Memory B cell (primary cell): ENCODE data around the gene PIM3.

Experiments used
- ATAC-seq: fragments of 150-1000 bp; cut with Tn5 transposase; 2 replicates; pipeline ENCODE4 v1.10.0; 2021; ENCODE audit warnings: low read depth, mild to moderate bottlenecking, moderate library complexity
- DNase-seq, 2 donors: peaks; one replicate each; pipeline ENCODE4 v3.0.0; 2022; ENCODE audit warnings: low spot score in 2 of 2
- H3K27ac Mint-ChIP-seq: one replicate; pipeline ENCODE4 v1.8.0; 2022; ENCODE audit warnings: mild to moderate bottlenecking, moderate library complexity, mixed read lengths
- H3K27me3 Mint-ChIP-seq: one replicate; pipeline ENCODE4 v1.8.0; 2022; ENCODE audit warnings: mixed read lengths
- H3K36me3 Mint-ChIP-seq: one replicate; pipeline ENCODE4 v1.8.0; 2022; ENCODE audit warnings: mild to moderate bottlenecking, mixed read lengths
- H3K4me1 Mint-ChIP-seq: one replicate; pipeline ENCODE4 v1.8.0; 2022; ENCODE audit warnings: mixed read lengths
- H3K4me3 Mint-ChIP-seq: one replicate; pipeline ENCODE4 v1.8.0; 2022; ENCODE audit warnings: mild to moderate bottlenecking, moderate library complexity, mixed read lengths
- H3K9me3 Mint-ChIP-seq: one replicate; pipeline ENCODE4 v1.8.0; 2022; ENCODE audit warnings: mixed read lengths

The PIM3 gene

GRCh38 chr22:49934160-49934890 lies 26.2 kb upstream of the PIM3 start:
- DNase-seq (no peak), ATAC-seq (no peak)
- no peaks in the 10 kb centered on the region for H3K36me3 Mint-ChIP-seq
- no peaks in the 10 kb centered on the region for H3K27me3 Mint-ChIP-seq
- H3K4me3 Mint-ChIP-seq: peak overlapping the region; percentile 82
- H3K27ac Mint-ChIP-seq: peak overlapping the region; percentile 83
- H3K9me3 Mint-ChIP-seq: no peaks in the 10 kb centered on the region
- H3K4me1 Mint-ChIP-seq: peaks cover 29% of the 10 kb centered on the region

- Mint-ChIP-seq H3K4me1 (peaks cover 27% of the 10 kb centered on the region), H3K27ac (peak overlapping the region; percentile 83), H3K27me3 (no peaks in the 10 kb centered on the region), H3K9me3 (no peaks in the 10 kb centered on the region), H3K4me3 (peak overlapping the region; percentile 82), H3K36me3 (no peaks in the 10 kb centered on the region)
- peak; percentile 82 to 86 for DNase-seq
- peak; percentile 16 for ATAC-seq
Observed at GRCh38 chr22:49934891-49935557, 25.5 kb upstream of the PIM3 start.

- ATAC-seq (no peak), DNase-seq (no peak)
- Mint-ChIP-seq H3K4me3 (peak overlapping the region; percentile 82), H3K9me3 (no peaks in the 10 kb centered on the region), H3K27ac (peak overlapping the region; percentile 83), H3K27me3 (no peaks in the 10 kb centered on the region), H3K4me1 (peaks cover 22% of the 10 kb centered on the region), H3K36me3 (no peaks in the 10 kb centered on the region)
Observed at GRCh38 chr22:49935561-49935960, 25.0 kb upstream of the PIM3 start.

GRCh38 chr22:49936018-49936972 lies 24.3 kb upstream of the PIM3 start:
- DNase-seq (peak; percentile 87 to 95), ATAC-seq (peak; percentile 76)
- H3K4me1 Mint-ChIP-seq: peaks cover 15% of the 10 kb centered on the region
- H3K36me3 Mint-ChIP-seq: peaks cover 3% of the 10 kb centered on the region
- H3K27ac Mint-ChIP-seq: peak overlapping the region; percentile 83
- H3K27me3 Mint-ChIP-seq: no peaks in the 10 kb centered on the region
- no peaks in the 10 kb centered on the region for H3K9me3 Mint-ChIP-seq
- H3K4me3 Mint-ChIP-seq: peak overlapping the region; percentile 78

GRCh38 chr22:49936973-49937757 lies 23.4 kb upstream of the PIM3 start:
- no peaks in the 10 kb centered on the region for H3K27me3 Mint-ChIP-seq
- no peak for ATAC-seq
- peaks cover 14% of the 10 kb centered on the region for H3K4me1 Mint-ChIP-seq
- H3K36me3 Mint-ChIP-seq: peaks cover 3% of the 10 kb centered on the region
- no peak for DNase-seq
- peak overlapping the region; percentile 83 for H3K27ac Mint-ChIP-seq
- peak overlapping the region; percentile 78 for H3K4me3 Mint-ChIP-seq
- no peaks in the 10 kb centered on the region for H3K9me3 Mint-ChIP-seq

- no peaks in the 10 kb centered on the region for H3K27me3 Mint-ChIP-seq
- no peak for DNase-seq
- no peaks in the 10 kb centered on the region for H3K9me3 Mint-ChIP-seq
- peak overlapping the region; percentile 83 for H3K27ac Mint-ChIP-seq
- peak overlapping the region; percentile 3 for H3K4me3 Mint-ChIP-seq
- ATAC-seq: no peak
- peaks cover 11% of the 10 kb centered on the region for H3K4me1 Mint-ChIP-seq
- H3K36me3 Mint-ChIP-seq: peaks cover 3% of the 10 kb centered on the region
Observed at GRCh38 chr22:49937758-49938564, 22.6 kb upstream of the PIM3 start.

GRCh38 chr22:49938565-49939136 lies 21.9 kb upstream of the PIM3 start:
- Mint-ChIP-seq H3K4me1 (peaks cover 6% of the 10 kb centered on the region), H3K4me3 (no peak overlapping the region), H3K27me3 (no peaks in the 10 kb centered on the region), H3K9me3 (no peaks in the 10 kb centered on the region), H3K27ac (no peak overlapping the region), H3K36me3 (peaks cover 3% of the 10 kb centered on the region)
- ATAC-seq (no peak), DNase-seq (no peak)

- H3K27me3 Mint-ChIP-seq: no peaks in the 10 kb centered on the region
- H3K36me3 Mint-ChIP-seq: peaks cover 3% of the 10 kb centered on the region
- DNase-seq (no peak), ATAC-seq (no peak)
- no peak overlapping the region for H3K27ac Mint-ChIP-seq
- H3K9me3 Mint-ChIP-seq: no peaks in the 10 kb centered on the region
- H3K4me1 Mint-ChIP-seq: peaks cover 3% of the 10 kb centered on the region
- no peak overlapping the region for H3K4me3 Mint-ChIP-seq
Observed at GRCh38 chr22:49941507-49942316, 18.9 kb upstream of the PIM3 start.

- ATAC-seq (peak; percentile 16), DNase-seq (no peak)
- no peak overlapping the region for H3K27ac Mint-ChIP-seq
- H3K27me3 Mint-ChIP-seq: no peaks in the 10 kb centered on the region
- peaks cover 3% of the 10 kb centered on the region for H3K36me3 Mint-ChIP-seq
- no peaks in the 10 kb centered on the region for H3K4me1 Mint-ChIP-seq
- no peaks in the 10 kb centered on the region for H3K9me3 Mint-ChIP-seq
- no peak overlapping the region for H3K4me3 Mint-ChIP-seq
Observed at GRCh38 chr22:49942565-49943404, 17.8 kb upstream of the PIM3 start.

- Mint-ChIP-seq H3K36me3 (peaks cover 3% of the 10 kb centered on the region), H3K27me3 (no peaks in the 10 kb centered on the region), H3K27ac (peak overlapping the region; percentile 75), H3K4me3 (peak overlapping the region; percentile 71), H3K9me3 (no peaks in the 10 kb centered on the region), H3K4me1 (no peaks in the 10 kb centered on the region)
- DNase-seq (no peak), ATAC-seq (no peak)
Observed at GRCh38 chr22:49943405-49943765, 17.2 kb upstream of the PIM3 start.

GRCh38 chr22:49943771-49944398 lies 16.7 kb upstream of the PIM3 start:
- Mint-ChIP-seq H3K36me3 (peaks cover 3% of the 10 kb centered on the region), H3K9me3 (no peaks in the 10 kb centered on the region), H3K27me3 (no peaks in the 10 kb centered on the region), H3K4me1 (no peaks in the 10 kb centered on the region), H3K27ac (peak overlapping the region; percentile 75), H3K4me3 (peak overlapping the region; percentile 71)
- peak; percentile 31 for ATAC-seq
- no peak for DNase-seq
